ENCODE results near the gene SERF2. TPM values are rescaled to one million over a fixed set of nuclear protein-coding genes. Genes with fewer than 3 reads are reported as not detected.

The SERF2 gene
- total RNA-seq, 4 donors from 2014 or later = 790 to 927 (median 897) TPM

- no peak for ATAC-seq (ENCODE audit: low FRiP score)
- DNase-seq (ENCODE audit: low spot score) = no peak
- TF ChIP-seq, protein P1, sequence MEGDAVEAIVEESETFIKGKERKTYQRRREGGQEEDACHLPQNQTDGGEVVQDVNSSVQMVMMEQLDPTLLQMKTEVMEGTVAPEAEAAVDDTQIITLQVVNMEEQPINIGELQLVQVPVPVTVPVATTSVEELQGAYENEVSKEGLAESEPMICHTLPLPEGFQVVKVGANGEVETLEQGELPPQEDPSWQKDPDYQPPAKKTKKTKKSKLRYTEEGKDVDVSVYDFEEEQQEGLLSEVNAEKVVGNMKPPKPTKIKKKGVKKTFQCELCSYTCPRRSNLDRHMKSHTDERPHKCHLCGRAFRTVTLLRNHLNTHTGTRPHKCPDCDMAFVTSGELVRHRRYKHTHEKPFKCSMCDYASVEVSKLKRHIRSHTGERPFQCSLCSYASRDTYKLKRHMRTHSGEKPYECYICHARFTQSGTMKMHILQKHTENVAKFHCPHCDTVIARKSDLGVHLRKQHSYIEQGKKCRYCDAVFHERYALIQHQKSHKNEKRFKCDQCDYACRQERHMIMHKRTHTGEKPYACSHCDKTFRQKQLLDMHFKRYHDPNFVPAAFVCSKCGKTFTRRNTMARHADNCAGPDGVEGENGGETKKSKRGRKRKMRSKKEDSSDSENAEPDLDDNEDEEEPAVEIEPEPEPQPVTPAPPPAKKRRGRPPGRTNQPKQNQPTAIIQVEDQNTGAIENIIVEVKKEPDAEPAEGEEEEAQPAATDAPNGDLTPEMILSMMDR (IDR thresholded peaks at IDR 0.05) = no peak
These were observed 1.5 kb downstream of the SERF2 start for GRCh38 chr15:43793647-43794046.

GRCh38 chr15:43794269-43795037 lies 2.3 kb downstream of the SERF2 start:
- ATAC-seq (ENCODE audit: low FRiP score) = no peak
- DNase-seq (ENCODE audit: low spot score) = no peak
- TF ChIP-seq, protein P1 (IDR thresholded peaks at IDR 0.05) = no peak

- no peak for ATAC-seq (ENCODE audit: low FRiP score)
- no peak for DNase-seq (ENCODE audit: low spot score)
- TF ChIP-seq, protein P1 (IDR thresholded peaks at IDR 0.05) = no peak
These were observed 3.1 kb downstream of the SERF2 start for GRCh38 chr15:43795197-43795596.

DNA sequence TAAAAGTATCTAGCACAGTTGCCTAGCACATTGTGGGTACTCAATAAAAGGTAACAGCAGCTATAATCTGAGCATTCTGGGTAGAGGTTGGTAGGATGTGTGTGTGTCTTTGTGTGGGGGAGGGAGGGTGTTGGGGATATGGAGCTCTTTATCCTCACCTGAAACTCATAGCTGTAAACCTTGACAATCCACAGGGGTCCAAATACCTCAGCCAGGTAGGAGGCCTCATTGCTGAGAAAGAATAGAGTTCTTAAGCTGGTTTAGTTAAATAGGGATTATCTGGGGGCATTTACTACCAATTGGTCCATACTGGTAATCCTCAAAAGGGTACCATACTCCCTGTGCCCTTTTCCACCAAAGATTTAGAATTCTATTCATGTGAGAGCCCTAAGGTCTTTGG lies 3.9 kb downstream of the SERF2 start:
- DNase-seq (ENCODE audit: low spot score) = no peak
- TF ChIP-seq, protein P1 (IDR thresholded peaks at IDR 0.05) = no peak
- no peak for ATAC-seq (ENCODE audit: low FRiP score)

GRCh38 chr15:43796566-43796965 lies 4.4 kb downstream of the SERF2 start:
- TF ChIP-seq, protein P1 (IDR thresholded peaks at IDR 0.05) = no peak
- ATAC-seq (ENCODE audit: low FRiP score) (no peak), DNase-seq (ENCODE audit: low spot score) (no peak)

GRCh38 chr15:43799209-43799944 lies 7.3 kb downstream of the SERF2 start:
- TF ChIP-seq, protein P1 (IDR thresholded peaks at IDR 0.05) = no peak
- no peak for DNase-seq (ENCODE audit: low spot score)
- no peak for ATAC-seq (ENCODE audit: low FRiP score)

- ATAC-seq (ENCODE audit: low FRiP score) (no peak), DNase-seq (ENCODE audit: low spot score) (no peak)
- TF ChIP-seq, protein P1 (IDR thresholded peaks at IDR 0.05) = no peak
These were observed 7.8 kb downstream of the SERF2 start, which contains the start of gene SERINC4 for GRCh38 chr15:43799945-43800285. Gene SERINC4 (minus strand): TSS chr15:43800220. CDS start chr15:43799986, 234 bp downstream.
